Endometrial microvascular endothelial cells (primary cell): ENCODE data around the gene PLOD1. TPM values are rescaled to one million over a fixed set of nuclear protein-coding genes. Genes with fewer than 3 reads are reported as not detected.
"Not testable (repeated sequence)": the region's sequence is repeated elsewhere in the genome, so short reads cannot be mapped to it uniquely, and the experiment has no call there.

Source experiments
- in situ Hi-C: cut with HindIII; loops from 2 replicates; pipeline ENCODE4 v1.10.0; 2017; ENCODE audit warnings: low sequenced_read_pairs, low pct_unique_long_range_greater_than_20kb; ENCODE audit errors: inconsistent ontology term
- total RNA-seq: library from RNA; depleted of rRNA; stranded (reverse); fragments of >200 nt; gene quantifications from one replicate; pipeline ENCODE4 v1.2.3, GENCODE V29; 2015; ENCODE audit errors: inconsistent ontology term

Gene PLOD1
- total RNA-seq, 1 donor from 2014 or later, result 394 TPM

GRCh38 chr1:11930571-11931445 is 3.7 kb upstream of the PLOD1 start:
- in situ Hi-C loops, result no loop called here

- in situ Hi-C loops, result no loop called here
These were observed 2.7 kb upstream of the PLOD1 start for GRCh38 chr1:11931845-11932244.

- in situ Hi-C loops, result no loop called here
These were observed 518 bp downstream of the PLOD1 start for GRCh38 chr1:11935057-11935412.

- in situ Hi-C loops, result not testable (repeated sequence)
These were observed 1.2 kb downstream of the PLOD1 start for GRCh38 chr1:11935733-11936132.

- in situ Hi-C loops, result no loop called here
These were observed 4.4 kb downstream of the PLOD1 start for GRCh38 chr1:11938722-11939526.

GRCh38 chr1:11939794-11940193 is 5.3 kb downstream of the PLOD1 start:
- in situ Hi-C loops, result not testable (repeated sequence)

GRCh38 chr1:11940260-11940921 is 5.9 kb downstream of the PLOD1 start:
- in situ Hi-C loops, result no loop called here

GRCh38 chr1:11942280-11942679 is 7.8 kb downstream of the PLOD1 start:
- in situ Hi-C loops, result no loop called here

- in situ Hi-C loops, result no loop called here
These were observed 9.1 kb downstream of the PLOD1 start for GRCh38 chr1:11943619-11944018.

GRCh38 chr1:11944358-11944931 is 9.9 kb downstream of the PLOD1 start:
- in situ Hi-C loops, result no loop called here

GRCh38 chr1:11946647-11947046 is 12.1 kb downstream of the PLOD1 start:
- in situ Hi-C loops, result no loop called here

- in situ Hi-C loops, result no loop called here
These were observed 14.4 kb downstream of the PLOD1 start for GRCh38 chr1:11948822-11949458.

- in situ Hi-C loops, result no loop called here
These were observed 17.4 kb downstream of the PLOD1 start for GRCh38 chr1:11951901-11952300.

- in situ Hi-C loops, result no loop called here
These were observed 18.1 kb downstream of the PLOD1 start for GRCh38 chr1:11952455-11953109.

- in situ Hi-C loops, result no loop called here
These were observed 20.7 kb downstream of the PLOD1 start for GRCh38 chr1:11955221-11955620.

GRCh38 chr1:11957398-11957797 is 22.9 kb downstream of the PLOD1 start:
- in situ Hi-C loops, result no loop called here

- in situ Hi-C loops, result no loop called here
These were observed 23.4 kb downstream of the PLOD1 start for GRCh38 chr1:11957897-11958296.

- in situ Hi-C loops, result no loop called here
These were observed 25.8 kb downstream of the PLOD1 start for GRCh38 chr1:11960276-11960675.
